K562 (cell line): ENCODE results near the gene ACER2. TPM values are rescaled to one million over a fixed set of nuclear protein-coding genes. Genes with fewer than 3 reads are reported as not detected.

ENCODE experiments used
- ATAC-seq: fragments of 200-7000 bp; cut with Tn5 transposase; 3 replicates; pipeline ENCODE4 v1.9.1; 2020; ENCODE audit warnings: moderate library complexity
- BruUV-seq: library from RNA; stranded (reverse); fragments of 400-500 nt; replicated peaks from 2 replicates; lab custom pipeline; 2021; lab: Mats Ljungman, UMichigan
- CTCF ChIA-PET: fragments of 300-600 bp; formaldehyde crosslinking; extraction: SDS; loops from one replicate; lab custom pipeline; 2021; ENCODE audit warnings: low intra/inter-chr PET ratio; lab: Yijun Ruan, JAX
- POLR2A ChIA-PET: fragments of 300-600, 350-650 bp; sonication (Branson Sonifier 250); formaldehyde crosslinking; extraction: SDS; loops from one replicate; lab custom pipeline; 2021; ENCODE audit warnings: antibody characterized with exemption, inconsistent platforms; lab: Yijun Ruan, JAX
- DNase-seq, 4 experiments: peaks; one replicate each; pipeline versions ENCODE4 v3.0.0 to v3.0.0-alpha.2; 2011 to 2018; ENCODE audit warnings: low spot score in 3 of 4, mixed read lengths in 3 of 4; ENCODE audit errors: extremely low read depth in 1 of 4
- FAIRE-seq: peaks from 2 replicates; lab custom pipeline; 2011; peaks lifted over from hg19 to GRCh38; lab: Jason Lieb, UNC
- H2AFZ ChIP-seq: 2 replicates; pipeline ENCODE4 v1.6.0; 2011; ENCODE audit warnings: low read depth, low read length, control low read depth, inconsistent platforms
- H3K27ac ChIP-seq: fragments of 200-600 bp; 3 replicates; pipeline ENCODE4 v1.8.0; 2011; ENCODE audit warnings: low read depth, mild to moderate bottlenecking, control low read depth, inconsistent platforms, low read length, moderate library complexity, mixed read lengths; ENCODE audit errors: extremely low read depth
- H3K27me3 ChIP-seq, 2 experiments: fragments of 300-600 bp in 1 of 2; 2 replicates in 1 of 2; 3 replicates in 1 of 2; pipeline versions ENCODE4 v1.6.0 to v1.8.0; 2011; ENCODE audit warnings: inconsistent platforms in 2 of 2, low read length in 2 of 2, mild to moderate bottlenecking in 1 of 2, mixed read lengths in 1 of 2, moderate library complexity in 1 of 2; ENCODE audit not compliant: control insufficient read depth in 2 of 2, insufficient read depth in 2 of 2
- H3K36me3 ChIP-seq: fragments of 300-600 bp; 3 replicates; pipeline ENCODE4 v1.8.0; 2011; ENCODE audit warnings: mild to moderate bottlenecking, low read length, inconsistent platforms; ENCODE audit not compliant: control insufficient read depth, insufficient read depth
- H3K4me1 ChIP-seq, 2 experiments: fragments of 200-600 bp in 1 of 2; replicated peaks in 1 of 2; 2 replicates in 1 of 2; 3 replicates in 1 of 2; pipeline versions ENCODE4 v1.5.1 to v1.8.0; 2011; ENCODE audit warnings: inconsistent platforms in 2 of 2, low read length in 2 of 2, mild to moderate bottlenecking in 1 of 2, mixed read lengths in 1 of 2, moderate library complexity in 1 of 2; ENCODE audit not compliant: control insufficient read depth in 2 of 2, insufficient read depth in 2 of 2
- H3K4me2 ChIP-seq: 2 replicates; pipeline ENCODE4 v1.6.1; 2011; ENCODE audit warnings: low read length, control low read depth, inconsistent platforms, mixed read lengths; ENCODE audit not compliant: insufficient read depth
- H3K4me3 ChIP-seq: fragments of 200-600 bp; sonication (generic), shearing (Covaris generic); 2 replicates; pipeline ENCODE4 v1.5.1; 2016; ENCODE audit warnings: control low read depth, inconsistent platforms
- H3K79me2 ChIP-seq: fragments of 200-600 bp; 3 replicates; pipeline ENCODE4 v1.8.0; 2011; ENCODE audit warnings: low read length, inconsistent platforms; ENCODE audit not compliant: control insufficient read depth, insufficient read depth
- H3K9ac ChIP-seq, 2 experiments: 2 replicates each; pipeline versions ENCODE4 v1.6.0 to v1.6.1; 2011; ENCODE audit warnings: low read depth in 2 of 2, low read length in 2 of 2, control low read depth in 1 of 2, inconsistent platforms in 1 of 2, mild to moderate bottlenecking in 1 of 2, mixed read lengths in 1 of 2; ENCODE audit not compliant: insufficient read depth in 1 of 2
- H3K9me1 ChIP-seq: one replicate; pipeline ENCODE4 v1.6.0; 2011; ENCODE audit warnings: inconsistent platforms, mild to moderate bottlenecking, low read length, moderate library complexity; ENCODE audit not compliant: control insufficient read depth, insufficient read depth
- H3K9me3 ChIP-seq: replicated peaks from 2 replicates; pipeline ENCODE4 v1.5.1; 2011; ENCODE audit warnings: low read depth, low read length, inconsistent platforms; ENCODE audit not compliant: control insufficient read depth, insufficient read depth
- H4K20me1 ChIP-seq: replicated peaks from 2 replicates; pipeline ENCODE4 v1.6.1; 2011; ENCODE audit warnings: low read length, inconsistent platforms, mixed read lengths; ENCODE audit not compliant: control insufficient read depth, insufficient read depth
- CREB1 ChIP-seq, 2 experiments: sonication (generic) in 1 of 2; formaldehyde crosslinking in 1 of 2; IDR thresholded peaks; 2 replicates each; pipeline versions ENCODE4 v1.6.1 to v1.8.0; 2012 to 2022; ENCODE audit warnings: inconsistent platforms in 1 of 2, mild to moderate bottlenecking in 1 of 2, missing genetic modification reagents in 1 of 2, moderate library complexity in 1 of 2
- EP400 ChIP-seq: fragments of 450-650 bp; IDR thresholded peaks from 2 replicates; pipeline ENCODE4 v1.6.1; 2017; ENCODE audit warnings: antibody characterized with exemption, mild to moderate bottlenecking, moderate library complexity
- MBD2 ChIP-seq: sonication (generic); IDR thresholded peaks from 2 replicates; pipeline ENCODE4 v1.6.1; 2016; ENCODE audit warnings: low read depth, borderline replicate concordance
- SMARCB1 ChIP-seq: IDR thresholded peaks from 2 replicates; pipeline ENCODE4 v1.6.1; 2011; ENCODE audit warnings: improper control_type of control experiment, low read depth; ENCODE audit not compliant: insufficient read length
- SMARCC2 ChIP-seq: fragments of 450-650 bp; IDR thresholded peaks from 2 replicates; pipeline ENCODE4 v1.6.1; 2017; ENCODE audit warnings: antibody characterized with exemption, moderate library complexity, mild to moderate bottlenecking, low read depth
- SMARCE1 ChIP-seq: fragments of 450-650 bp; IDR thresholded peaks from 2 replicates; pipeline ENCODE4 v1.7.1; 2016; ENCODE audit warnings: mild to moderate bottlenecking
- YBX1 ChIP-seq: fragments of 450-650 bp; IDR thresholded peaks from 2 replicates; pipeline ENCODE4 v1.7.1; 2016; ENCODE audit warnings: mild to moderate bottlenecking
- ZNF212 ChIP-seq: fragments of 450-650 bp; formaldehyde crosslinking; IDR thresholded peaks from 2 replicates; pipeline ENCODE4 v1.4.0; 2020; ENCODE audit warnings: mild to moderate bottlenecking
- ZNF586 ChIP-seq: fragments of 450-650 bp; formaldehyde crosslinking; conservative IDR thresholded peaks from 2 replicates; pipeline ENCODE4 v1.4.0; 2020; ENCODE audit warnings: mild to moderate bottlenecking, moderate library complexity
- ZNF77 ChIP-seq: fragments of 250-450 bp; sonication (Bioruptor Pico); IDR thresholded peaks from 2 replicates; pipeline ENCODE4 v1.5.0; 2020
- WGBS: fragments of 100-300 bp; shearing (Covaris generic); methylation state at CpG from one replicate; pipeline ENCODE4 v1.1.6; 2016; ENCODE audit warnings: low coverage, mixed read lengths; ENCODE audit not compliant: insufficient coverage; ENCODE audit errors: missing lambda C conversion rate; 5-methylcytosine and 5-hydroxymethylcytosine counted together
- in situ Hi-C: fragments of 300-500 bp; cut with MboI; formaldehyde crosslinking; loops from 4 replicates; pipeline ENCODE4 v1.15.0; 2018; ENCODE audit warnings: inconsistent platforms, mixed read lengths
- intact Hi-C: fragments of 100-400 bp; cut with micrococcal nuclease; formaldehyde crosslinking; loops from 2 replicates; pipeline ENCODE4 v1.14.2; 2022
- polyA plus RNA-seq, 8 experiments: library from polyadenylated mRNA; depleted of rRNA in 4 of 8; stranded (reverse) in 5 of 8; unstranded in 3 of 8; fragments of >200 nt; fragmentation: Nextera tagmentation in 2 of 8; fragmentation: Illumina TruSeq in 1 of 8; extraction: Ambion mirVana in 2 of 8; extraction: Trizol in 1 of 8; gene quantifications; 2 replicates each; pipeline versions ENCODE4 v1.2.1 to v1.2.3, GENCODE V29; 2011 to 2014; ENCODE audit warnings: inconsistent platforms in 1 of 8, missing spikeins in 1 of 8
- total RNA-seq, 7 experiments: library from RNA; depleted of rRNA in 6 of 7; stranded (reverse); fragments of >200 nt in 6 of 7; fragmentation: Illumina TruSeq in 2 of 7; extraction: Trizol in 2 of 7; gene quantifications; 2 replicates each; pipeline versions ENCODE4 v1.2.1 to v1.2.3, GENCODE V29; 2011 to 2021; ENCODE audit warnings: low replicate concordance in 1 of 7
- TF ChIP-seq, protein P1 (sequence below): fragments of 450-650 bp; IDR thresholded peaks from 2 replicates; pipeline ENCODE4 v1.6.1; 2018; ENCODE audit warnings: mild to moderate bottlenecking, low read depth; ENCODE audit not compliant: partially characterized antibody
- TF ChIP-seq, protein P2 (sequence below), 2 experiments: IDR thresholded peaks; 2 replicates each; pipeline ENCODE4 v1.6.1; 2011; ENCODE audit warnings: borderline replicate concordance in 1 of 2, control low read depth in 1 of 2, low read depth in 1 of 2, low read length in 1 of 2, mild to moderate bottlenecking in 1 of 2, mixed read lengths in 1 of 2, moderate library complexity in 1 of 2; ENCODE audit not compliant: insufficient read depth in 1 of 2, insufficient read length in 1 of 2, poor library complexity in 1 of 2, severe bottlenecking in 1 of 2; ENCODE audit errors: extremely low read depth in 1 of 2

ACER2 gene
- total and polyA plus RNA-seq, 9 of the 15 experiments (the other 6 are each of a cell fraction or from before 2014, with no cell fraction given): 0.17 to 4.6 (median 3.0) TPM

DNA sequence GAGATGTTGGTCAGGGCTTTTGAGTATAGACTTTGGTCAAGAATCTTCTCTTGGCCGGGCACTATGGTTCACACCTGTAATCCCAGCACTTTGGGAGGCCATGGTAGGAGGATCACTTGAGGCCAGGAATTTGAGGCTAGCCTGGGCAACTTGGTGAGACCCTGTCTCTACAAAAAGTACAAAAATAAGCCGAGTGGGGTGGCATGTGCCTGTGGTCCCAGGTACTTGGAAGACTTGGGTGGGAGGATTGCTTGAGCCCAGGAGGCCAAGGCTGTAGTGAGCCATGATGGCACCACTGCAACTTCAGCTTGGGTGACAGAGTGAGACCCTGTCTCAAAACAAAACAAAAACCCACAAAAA, 57.5 kb downstream of the ACER2 start:
- H3K4me2 ChIP-seq: no peak overlapping the region
- H3K36me3 ChIP-seq: no peaks in the 10 kb centered on the region
- H3K9me1 ChIP-seq: no peaks in the 10 kb centered on the region
- in situ Hi-C loops: loop anchor here (25.0 kb wide), 3 partner anchors 679 to 1929 kb away; no protein-coding TSS in a partner anchor
- ChIA-PET CTCF (no interaction called here), POLR2A (interaction anchor here (0.6 kb wide), 1 partner anchor 12 kb away, joined by 3 read pairs; no protein-coding TSS in a partner anchor)
- H3K4me1 ChIP-seq: peaks cover 8 to 12% of the 10 kb centered on the region in 2 experiments; a peak in 4 of 5 replicates
- no peak for ATAC-seq
- no peak for FAIRE-seq
- no peak for DNase-seq
- H3K4me3 ChIP-seq: no peak overlapping the region
- H4K20me1 ChIP-seq: no peaks in the 10 kb centered on the region
- TF ChIP-seq CREB1 (IDR thresholded peaks at IDR 0.05) (no peak), CREB1 (CRISPR knock-in tag; IDR thresholded peaks at IDR 0.05) (no peak), SMARCC2 (no peak), SMARCB1 (no peak), ZNF586 (CRISPR knock-in tag) (no peak), EP400 (no peak), SMARCE1 (no peak), ZNF212 (no peak), YBX1 (no peak), ZNF77 (CRISPR knock-in tag) (no peak), MBD2 (no peak)
- TF ChIP-seq, protein P1, sequence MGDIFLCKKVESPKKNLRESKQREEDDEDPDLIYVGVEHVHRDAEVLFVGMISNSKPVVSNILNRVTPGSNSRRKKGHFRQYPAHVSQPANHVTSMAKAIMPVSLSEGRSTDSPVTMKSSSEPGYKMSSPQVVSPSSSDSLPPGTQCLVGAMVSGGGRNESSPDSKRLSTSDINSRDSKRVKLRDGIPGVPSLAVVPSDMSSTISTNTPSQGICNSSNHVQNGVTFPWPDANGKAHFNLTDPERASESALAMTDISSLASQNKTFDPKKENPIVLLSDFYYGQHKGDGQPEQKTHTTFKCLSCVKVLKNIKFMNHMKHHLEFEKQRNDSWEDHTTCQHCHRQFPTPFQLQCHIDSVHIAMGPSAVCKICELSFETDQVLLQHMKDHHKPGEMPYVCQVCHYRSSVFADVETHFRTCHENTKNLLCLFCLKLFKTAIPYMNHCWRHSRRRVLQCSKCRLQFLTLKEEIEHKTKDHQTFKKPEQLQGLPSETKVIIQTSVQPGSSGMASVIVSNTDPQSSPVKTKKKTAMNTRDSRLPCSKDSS: no peak
- TF ChIP-seq, protein P2, sequence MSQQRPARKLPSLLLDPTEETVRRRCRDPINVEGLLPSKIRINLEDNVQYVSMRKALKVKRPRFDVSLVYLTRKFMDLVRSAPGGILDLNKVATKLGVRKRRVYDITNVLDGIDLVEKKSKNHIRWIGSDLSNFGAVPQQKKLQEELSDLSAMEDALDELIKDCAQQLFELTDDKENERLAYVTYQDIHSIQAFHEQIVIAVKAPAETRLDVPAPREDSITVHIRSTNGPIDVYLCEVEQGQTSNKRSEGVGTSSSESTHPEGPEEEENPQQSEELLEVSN (IDR thresholded peaks at IDR 0.05; ENCODE audit: borderline replicate concordance in 1 of 2, extremely low read depth in 1 of 2, insufficient read depth in 1 of 2, insufficient read length in 1 of 2, low read depth in 1 of 2, low read length in 1 of 2, poor library complexity in 1 of 2, severe bottlenecking in 1 of 2): no peak
- 0% methylated on average over 1 of the region's 2 CpGs for WGBS
- no peak overlapping the region for H3K9ac ChIP-seq
- BruUV-seq: no TSS peak
- no peaks in the 10 kb centered on the region for H3K79me2 ChIP-seq
- intact Hi-C loops: no loop called here
- no peaks in the 10 kb centered on the region for H3K9me3 ChIP-seq
- no peak overlapping the region for H2AFZ ChIP-seq
- H3K27me3 ChIP-seq: no peaks in the 10 kb centered on the region
- no peak overlapping the region for H3K27ac ChIP-seq
